Breast epithelium (tissue), 3 donors: ENCODE results near the gene HOPX.

Experiments
- CTCF ChIP-seq, 3 donors: fragments of 450-650 bp; IDR thresholded peaks; one replicate each; pipeline ENCODE4 v1.5.1; 2016 to 2017; ENCODE audit warnings: antibody characterized with exemption in 3 of 3, mild to moderate bottlenecking in 3 of 3, moderate library complexity in 3 of 3
- POLR2A ChIP-seq: fragments of 450-650 bp; IDR thresholded peaks from one replicate; pipeline ENCODE4 v1.6.1; 2016; ENCODE audit warnings: antibody characterized with exemption, mild to moderate bottlenecking, moderate library complexity
- POLR2AphosphoS5 ChIP-seq, 3 donors: sonication (generic); formaldehyde crosslinking; IDR thresholded peaks; one replicate each; pipeline ENCODE4 v1.6.1; 2017; ENCODE audit warnings: antibody characterized with exemption in 3 of 3

GRCh38 chr4:56655209-56655626 is 25.9 kb downstream of the HOPX start:
- TF ChIP-seq CTCF (IDR thresholded peaks at IDR 0.05) (no peak), POLR2AphosphoS5 (IDR thresholded peaks at IDR 0.05) (no peak), POLR2A (no peak)
